ENCODE measurements around the gene BPIFB4.

Gene BPIFB4

GRCh38 chr20:33061658-33062028 is 17.8 kb upstream of the BPIFB4 start:
- no peak for DNase-seq (ENCODE audit: low read depth in 3 of 3)

GRCh38 chr20:33062105-33062824 is 17.2 kb upstream of the BPIFB4 start:
- no peak for DNase-seq (ENCODE audit: low read depth in 3 of 3)

- DNase-seq (ENCODE audit: low read depth in 3 of 3) = no peak
Observed at GRCh38 chr20:33062825-33063149, 16.7 kb upstream of the BPIFB4 start.

- DNase-seq (ENCODE audit: low read depth in 3 of 3) = no peak
Observed at GRCh38 chr20:33063271-33063670, 16.2 kb upstream of the BPIFB4 start.

- DNase-seq (ENCODE audit: low read depth in 3 of 3) = no peak
Observed at GRCh38 chr20:33064572-33065287, 14.7 kb upstream of the BPIFB4 start.

GRCh38 chr20:33065785-33066184 is 13.7 kb upstream of the BPIFB4 start:
- DNase-seq (ENCODE audit: low read depth in 3 of 3) = no peak

- no peak for DNase-seq (ENCODE audit: low read depth in 3 of 3)
Observed at GRCh38 chr20:33067806-33068205, 11.6 kb upstream of the BPIFB4 start.

GRCh38 chr20:33068251-33068939 is 11.0 kb upstream of the BPIFB4 start:
- DNase-seq (ENCODE audit: low read depth in 3 of 3) = no peak

GRCh38 chr20:33069673-33070072 is 9.8 kb upstream of the BPIFB4 start:
- DNase-seq (ENCODE audit: low read depth in 3 of 3) = no peak

- no peak for DNase-seq (ENCODE audit: low read depth in 3 of 3)
Observed at GRCh38 chr20:33070111-33071053, 9.1 kb upstream of the BPIFB4 start.

- DNase-seq (ENCODE audit: low read depth in 3 of 3) = no peak
Observed at GRCh38 chr20:33071198-33071597, 8.2 kb upstream of the BPIFB4 start.

GRCh38 chr20:33072362-33072761 is 7.1 kb upstream of the BPIFB4 start:
- no peak for DNase-seq (ENCODE audit: low read depth in 3 of 3)

- DNase-seq (ENCODE audit: low read depth in 3 of 3) = no peak
Observed at GRCh38 chr20:33072813-33073212, 6.6 kb upstream of the BPIFB4 start.

GRCh38 chr20:33074675-33075074 is 4.8 kb upstream of the BPIFB4 start:
- DNase-seq (ENCODE audit: low read depth in 3 of 3) = no peak

GRCh38 chr20:33075281-33075680 is 4.2 kb upstream of the BPIFB4 start:
- DNase-seq (ENCODE audit: low read depth in 3 of 3) = no peak

- DNase-seq (ENCODE audit: low read depth in 3 of 3) = no peak
Observed at GRCh38 chr20:33076662-33077372, 2.6 kb upstream of the BPIFB4 start.

GRCh38 chr20:33081411-33082154 is 2.1 kb downstream of the BPIFB4 start:
- no peak for DNase-seq (ENCODE audit: low read depth in 3 of 3)

GRCh38 chr20:33082546-33082945 is 3.1 kb downstream of the BPIFB4 start:
- no peak for DNase-seq (ENCODE audit: low read depth in 3 of 3)

GRCh38 chr20:33083544-33084340 is 4.3 kb downstream of the BPIFB4 start:
- DNase-seq (ENCODE audit: low read depth in 3 of 3) = no peak

GRCh38 chr20:33084722-33085121 is 5.3 kb downstream of the BPIFB4 start:
- no peak for DNase-seq (ENCODE audit: low read depth in 3 of 3)
